GM12872 (cell line): ENCODE measurements around the gene NFKBIB.

Source experiments
- CTCF ChIP-seq: IDR thresholded peaks from 3 replicates; pipeline ENCODE4 v1.5.1; 2011; ENCODE audit warnings: low read depth, mild to moderate bottlenecking, low read length, moderate library complexity; ENCODE audit not compliant: insufficient read depth

The NFKBIB gene

DNA sequence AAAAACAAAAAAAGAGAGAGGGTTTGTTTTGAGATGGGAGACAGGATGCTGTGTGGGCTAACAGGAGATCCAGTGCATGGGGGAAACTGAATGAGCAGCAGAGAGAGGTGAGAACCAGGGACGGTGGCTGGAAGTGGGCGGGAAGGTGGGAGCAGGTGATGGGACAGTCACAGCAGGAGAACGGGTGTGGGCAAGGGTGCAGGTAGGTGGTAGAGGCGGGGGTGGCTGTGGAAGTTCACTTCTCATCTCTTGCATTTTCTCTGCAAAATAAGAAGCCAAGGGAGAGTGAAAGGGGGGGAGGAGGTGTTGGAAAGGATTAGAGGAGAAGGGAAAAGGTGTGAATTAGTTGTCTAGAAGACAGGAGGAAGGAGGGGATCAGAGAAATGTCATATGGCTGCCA is 53.9 kb downstream of the NFKBIB start:
- TF ChIP-seq CTCF = no peak

DNA sequence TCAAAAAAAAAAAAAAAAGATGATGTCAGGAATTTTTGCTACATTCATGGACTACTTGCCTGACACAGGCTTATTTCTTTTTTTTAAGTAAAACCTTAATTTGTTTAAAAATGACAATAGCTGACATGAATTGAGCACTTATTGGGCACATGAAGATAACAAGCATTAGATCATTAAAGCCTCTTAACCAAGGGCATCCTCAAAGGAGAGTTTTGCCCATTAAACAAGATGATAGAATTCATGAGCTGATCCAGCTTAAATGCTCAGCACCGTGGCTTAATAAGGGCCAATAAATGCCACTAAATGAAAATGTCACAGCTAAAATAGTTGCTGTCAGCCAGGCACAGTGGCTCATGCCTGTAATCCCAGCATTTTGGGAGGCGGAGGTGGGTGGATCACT is 56.5 kb downstream of the NFKBIB start:
- no peak for TF ChIP-seq CTCF

- TF ChIP-seq CTCF = no peak
Observed at GRCh38 chr19:38958301-38958700, 58.5 kb downstream of the NFKBIB start.
